Transverse colon (tissue), 4 donors: ENCODE data around the gene ANO9.

ENCODE experiments used
- CTCF ChIP-seq, 5 experiments: fragments of 200-600 bp in 3 of 5; fragments of 450-650 bp in 2 of 5; sonication (generic) in 3 of 5; IDR thresholded peaks; 1 replicate in 2 of 5; 2 replicates in 3 of 5; pipeline ENCODE4 v1.5.1; 2016 to 2017; ENCODE audit warnings: antibody characterized with exemption in 5 of 5, inconsistent platforms in 3 of 5, mild to moderate bottlenecking in 2 of 5, moderate library complexity in 1 of 5
- EP300 ChIP-seq: sonication (generic); formaldehyde crosslinking; IDR thresholded peaks from one replicate; pipeline ENCODE4 v1.6.1; 2017; ENCODE audit warnings: antibody characterized with exemption, low read depth
- POLR2A ChIP-seq: fragments of 450-650 bp; IDR thresholded peaks from one replicate; pipeline ENCODE4 v1.6.1; 2016; ENCODE audit warnings: antibody characterized with exemption, mild to moderate bottlenecking, moderate library complexity
- POLR2AphosphoS5 ChIP-seq, 3 donors: sonication (generic); formaldehyde crosslinking; IDR thresholded peaks; one replicate each; pipeline ENCODE4 v1.6.1; 2016; ENCODE audit warnings: antibody characterized with exemption in 3 of 3

GRCh38 chr11:489610-490185 lies 47.9 kb upstream of the ANO9 start:
- TF ChIP-seq CTCF (IDR thresholded peaks at IDR 0.05) (no peak), POLR2A (no peak), EP300 (no peak), POLR2AphosphoS5 (IDR thresholded peaks at IDR 0.05) (no peak)
